ENCODE data around the gene ZNF821.

DNA sequence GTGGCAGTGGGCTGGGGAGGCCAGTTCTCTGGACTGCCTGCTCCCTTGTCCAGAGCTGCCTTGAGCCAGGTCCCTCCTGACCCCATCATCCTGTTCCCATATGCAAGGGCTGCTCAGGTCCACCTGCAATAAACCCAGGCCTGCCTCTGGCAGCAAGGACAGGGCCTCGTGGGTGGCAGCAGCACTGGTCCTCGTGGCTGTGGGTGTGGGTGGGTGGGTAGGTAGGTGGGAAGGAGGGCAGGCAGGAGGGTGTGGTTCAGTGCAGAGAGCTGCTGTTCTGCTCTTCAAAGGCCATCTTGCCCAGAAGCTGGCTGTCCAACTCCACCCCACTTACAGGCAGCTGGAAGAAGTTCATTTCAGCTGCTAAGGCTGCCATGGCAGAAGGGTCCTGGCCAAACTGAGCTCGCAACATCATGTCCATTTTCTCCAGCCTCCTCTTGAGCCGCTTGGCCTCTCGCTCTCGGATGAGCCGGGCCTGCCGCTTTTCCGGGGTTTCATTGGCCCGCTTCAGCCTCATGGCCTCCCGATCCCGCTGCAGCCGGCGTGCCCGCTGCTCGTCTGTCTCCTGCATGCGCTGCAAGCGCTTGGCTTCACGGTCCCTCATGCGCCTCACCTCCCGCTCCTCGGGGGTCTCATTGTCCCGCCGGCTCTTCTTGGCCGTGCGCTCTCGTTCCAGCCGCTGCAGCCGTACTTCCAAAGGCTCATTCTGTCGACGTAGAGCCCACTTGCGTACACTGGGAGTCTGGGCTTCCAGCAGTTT is 24.0 kb downstream of the ZNF821 start:
- TF ChIP-seq, protein P1, sequence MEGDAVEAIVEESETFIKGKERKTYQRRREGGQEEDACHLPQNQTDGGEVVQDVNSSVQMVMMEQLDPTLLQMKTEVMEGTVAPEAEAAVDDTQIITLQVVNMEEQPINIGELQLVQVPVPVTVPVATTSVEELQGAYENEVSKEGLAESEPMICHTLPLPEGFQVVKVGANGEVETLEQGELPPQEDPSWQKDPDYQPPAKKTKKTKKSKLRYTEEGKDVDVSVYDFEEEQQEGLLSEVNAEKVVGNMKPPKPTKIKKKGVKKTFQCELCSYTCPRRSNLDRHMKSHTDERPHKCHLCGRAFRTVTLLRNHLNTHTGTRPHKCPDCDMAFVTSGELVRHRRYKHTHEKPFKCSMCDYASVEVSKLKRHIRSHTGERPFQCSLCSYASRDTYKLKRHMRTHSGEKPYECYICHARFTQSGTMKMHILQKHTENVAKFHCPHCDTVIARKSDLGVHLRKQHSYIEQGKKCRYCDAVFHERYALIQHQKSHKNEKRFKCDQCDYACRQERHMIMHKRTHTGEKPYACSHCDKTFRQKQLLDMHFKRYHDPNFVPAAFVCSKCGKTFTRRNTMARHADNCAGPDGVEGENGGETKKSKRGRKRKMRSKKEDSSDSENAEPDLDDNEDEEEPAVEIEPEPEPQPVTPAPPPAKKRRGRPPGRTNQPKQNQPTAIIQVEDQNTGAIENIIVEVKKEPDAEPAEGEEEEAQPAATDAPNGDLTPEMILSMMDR (IDR thresholded peaks at IDR 0.05): no peak
- TF ChIP-seq POLR2A (IDR thresholded peaks at IDR 0.05) (no peak), POLR2AphosphoS5 (IDR thresholded peaks at IDR 0.05; ENCODE audit: insufficient read depth in 1 of 2, low read depth in 1 of 2) (no peak)

Measured in vagina (tissue), 2 donors.